Endothelial cell (in vitro differentiated cells): ENCODE results near the gene RAB11FIP4. TPM values are rescaled to one million over a fixed set of nuclear protein-coding genes. Genes with fewer than 3 reads are reported as not detected.

ENCODE experiments used
- DNase-seq: peaks from one replicate; pipeline ENCODE4 v3.0.0; 2021; ENCODE audit warnings: low spot score
- H3K27ac Mint-ChIP-seq: one replicate; pipeline ENCODE4 v1.8.0; 2021; ENCODE audit warnings: mixed read lengths, inconsistent platforms; ENCODE audit not compliant: unreplicated experiment
- H3K27me3 Mint-ChIP-seq: one replicate; pipeline ENCODE4 v1.8.0; 2021; ENCODE audit warnings: mild to moderate bottlenecking, moderate library complexity, mixed read lengths, inconsistent platforms; ENCODE audit not compliant: unreplicated experiment
- H3K36me3 Mint-ChIP-seq: one replicate; pipeline ENCODE4 v1.8.0; 2021; ENCODE audit warnings: mild to moderate bottlenecking, low read depth, mixed read lengths, inconsistent platforms; ENCODE audit not compliant: unreplicated experiment
- H3K4me1 Mint-ChIP-seq: one replicate; pipeline ENCODE4 v1.8.0; 2021; ENCODE audit warnings: mild to moderate bottlenecking, mixed read lengths, inconsistent platforms; ENCODE audit not compliant: unreplicated experiment
- H3K4me3 Mint-ChIP-seq: one replicate; pipeline ENCODE4 v1.8.0; 2021; ENCODE audit warnings: mild to moderate bottlenecking, mixed read lengths, inconsistent platforms; ENCODE audit not compliant: unreplicated experiment
- H3K9me3 Mint-ChIP-seq: one replicate; pipeline ENCODE4 v1.8.0; 2021; ENCODE audit warnings: mixed read lengths, inconsistent platforms; ENCODE audit not compliant: unreplicated experiment
- CTCF ChIP-seq: fragments of 200-600 bp; sonication (generic); IDR thresholded peaks from one replicate; pipeline ENCODE4 v1.5.0; 2021; ENCODE audit warnings: antibody characterized with exemption; ENCODE audit not compliant: unreplicated experiment
- total RNA-seq: library from RNA; stranded (reverse); fragmentation: NEBNext Ultra II Directional; extraction: Animal tissue kit (Norgen Biotek cat#: 25700); gene quantifications from one replicate; pipeline ENCODE4 v1.2.1, GENCODE V29; 2021; ENCODE audit not compliant: unreplicated experiment

RAB11FIP4 gene
- total RNA-seq, 1 donor from 2014 or later: 0.92 TPM

GRCh38 chr17:31444026-31444425 lies 52.6 kb downstream of the RAB11FIP4 start:
- Mint-ChIP-seq H3K4me3 (no peak overlapping the region), H3K27me3 (peaks cover 2% of the 10 kb centered on the region), H3K9me3 (no peaks in the 10 kb centered on the region), H3K36me3 (no peaks in the 10 kb centered on the region), H3K4me1 (peaks cover 3% of the 10 kb centered on the region), H3K27ac (no peak overlapping the region)
- DNase-seq: no peak
- TF ChIP-seq CTCF: no peak

GRCh38 chr17:31446195-31446967 lies 54.9 kb downstream of the RAB11FIP4 start:
- H3K4me1 Mint-ChIP-seq: peaks cover 11% of the 10 kb centered on the region
- H3K4me3 Mint-ChIP-seq: no peak overlapping the region
- H3K27ac Mint-ChIP-seq: no peak overlapping the region
- H3K27me3 Mint-ChIP-seq: peaks cover 8% of the 10 kb centered on the region
- H3K9me3 Mint-ChIP-seq: no peaks in the 10 kb centered on the region
- TF ChIP-seq CTCF: no peak
- no peak for DNase-seq
- H3K36me3 Mint-ChIP-seq: no peaks in the 10 kb centered on the region

GRCh38 chr17:31448467-31449077 lies 57.1 kb downstream of the RAB11FIP4 start:
- Mint-ChIP-seq H3K27ac (no peak overlapping the region), H3K36me3 (no peaks in the 10 kb centered on the region), H3K4me3 (no peak overlapping the region), H3K4me1 (peaks cover 11% of the 10 kb centered on the region), H3K27me3 (peaks cover 10% of the 10 kb centered on the region), H3K9me3 (no peaks in the 10 kb centered on the region)
- DNase-seq: no peak
- no peak for TF ChIP-seq CTCF

GRCh38 chr17:31449111-31449510 lies 57.6 kb downstream of the RAB11FIP4 start:
- Mint-ChIP-seq H3K27me3 (peaks cover 10% of the 10 kb centered on the region), H3K27ac (no peak overlapping the region), H3K36me3 (no peaks in the 10 kb centered on the region), H3K9me3 (no peaks in the 10 kb centered on the region), H3K4me1 (peaks cover 11% of the 10 kb centered on the region), H3K4me3 (no peak overlapping the region)
- no peak for TF ChIP-seq CTCF
- DNase-seq: no peak

GRCh38 chr17:31449746-31450145 lies 58.3 kb downstream of the RAB11FIP4 start:
- no peaks in the 10 kb centered on the region for H3K9me3 Mint-ChIP-seq
- no peaks in the 10 kb centered on the region for H3K36me3 Mint-ChIP-seq
- H3K27me3 Mint-ChIP-seq: peaks cover 10% of the 10 kb centered on the region
- no peak overlapping the region for H3K27ac Mint-ChIP-seq
- no peak for TF ChIP-seq CTCF
- H3K4me1 Mint-ChIP-seq: peaks cover 11% of the 10 kb centered on the region
- DNase-seq: no peak
- H3K4me3 Mint-ChIP-seq: no peak overlapping the region
